Hepatocyte (in vitro differentiated cells): Measurements from ENCODE around the gene SLC34A1.

Source experiments
- EZH2 ChIP-seq: fragments of 200-600 bp; sonication (generic); IDR thresholded peaks from 2 replicates; pipeline ENCODE4 v1.6.1; 2016; ENCODE audit warnings: antibody characterized with exemption, mild to moderate bottlenecking, borderline replicate concordance
- EZH2phosphoT487 ChIP-seq: fragments of 200-600 bp; sonication (generic); IDR thresholded peaks from one replicate; pipeline ENCODE4 v1.6.1; 2018; ENCODE audit warnings: antibody characterized with exemption, mild to moderate bottlenecking, low read depth, moderate library complexity; ENCODE audit not compliant: unreplicated experiment, severe bottlenecking
- TF ChIP-seq, protein P1 (sequence below): fragments of 200-600 bp; sonication (generic); IDR thresholded peaks from 2 replicates; pipeline ENCODE4 v1.5.1; 2016; ENCODE audit warnings: antibody characterized with exemption, mild to moderate bottlenecking; ENCODE audit not compliant: poor library complexity

DNA sequence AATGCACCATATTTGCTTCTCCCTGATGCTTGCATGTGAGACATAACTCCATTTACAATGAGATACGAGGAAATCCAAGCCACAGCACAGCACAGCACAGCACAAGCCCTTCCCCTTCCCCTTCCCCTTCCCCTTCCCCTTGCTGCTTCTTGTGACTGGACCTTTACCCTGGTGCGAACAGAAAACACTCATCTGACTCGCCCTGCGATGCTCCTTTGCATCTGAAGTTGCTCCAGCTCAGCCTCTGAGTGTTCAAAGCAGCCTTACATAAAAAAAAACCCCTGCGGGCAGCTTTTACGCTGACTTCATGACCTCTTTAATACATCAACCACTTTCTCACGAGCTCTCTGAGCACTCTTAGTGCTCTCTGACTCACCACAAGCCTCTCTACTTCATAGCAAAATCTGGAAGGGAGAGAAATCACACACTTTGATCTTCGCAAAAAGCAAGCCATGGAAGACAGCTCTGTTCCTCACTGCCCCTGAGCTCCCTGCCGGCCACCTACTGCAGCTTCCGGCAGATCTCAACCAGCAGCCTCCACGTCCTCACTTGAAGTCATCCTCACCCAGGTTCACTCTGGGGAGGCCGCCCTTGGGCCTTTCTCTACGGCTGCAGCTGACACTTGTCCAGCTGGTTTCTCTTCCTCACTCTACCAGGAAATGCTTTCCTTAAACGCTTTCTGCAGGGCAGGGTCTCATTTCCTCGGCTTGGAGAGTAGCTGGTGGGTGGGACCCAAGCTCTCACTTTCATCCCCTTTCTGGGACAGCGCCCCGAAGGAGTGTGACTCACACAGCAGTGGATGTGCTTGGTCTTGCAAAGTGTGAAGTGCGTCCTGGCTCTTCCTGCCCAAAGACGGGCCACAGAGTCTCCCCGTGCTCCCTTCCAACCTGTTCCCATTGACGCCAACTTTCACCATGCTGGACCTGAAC lies 5.3 kb downstream of the SLC34A1 start:
- TF ChIP-seq, protein P1, sequence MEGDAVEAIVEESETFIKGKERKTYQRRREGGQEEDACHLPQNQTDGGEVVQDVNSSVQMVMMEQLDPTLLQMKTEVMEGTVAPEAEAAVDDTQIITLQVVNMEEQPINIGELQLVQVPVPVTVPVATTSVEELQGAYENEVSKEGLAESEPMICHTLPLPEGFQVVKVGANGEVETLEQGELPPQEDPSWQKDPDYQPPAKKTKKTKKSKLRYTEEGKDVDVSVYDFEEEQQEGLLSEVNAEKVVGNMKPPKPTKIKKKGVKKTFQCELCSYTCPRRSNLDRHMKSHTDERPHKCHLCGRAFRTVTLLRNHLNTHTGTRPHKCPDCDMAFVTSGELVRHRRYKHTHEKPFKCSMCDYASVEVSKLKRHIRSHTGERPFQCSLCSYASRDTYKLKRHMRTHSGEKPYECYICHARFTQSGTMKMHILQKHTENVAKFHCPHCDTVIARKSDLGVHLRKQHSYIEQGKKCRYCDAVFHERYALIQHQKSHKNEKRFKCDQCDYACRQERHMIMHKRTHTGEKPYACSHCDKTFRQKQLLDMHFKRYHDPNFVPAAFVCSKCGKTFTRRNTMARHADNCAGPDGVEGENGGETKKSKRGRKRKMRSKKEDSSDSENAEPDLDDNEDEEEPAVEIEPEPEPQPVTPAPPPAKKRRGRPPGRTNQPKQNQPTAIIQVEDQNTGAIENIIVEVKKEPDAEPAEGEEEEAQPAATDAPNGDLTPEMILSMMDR, result no peak
- no peak for TF ChIP-seq EZH2phosphoT487
- TF ChIP-seq EZH2, result no peak
